Mucosa of descending colon (tissue), 3 donors: ENCODE measurements around the gene OXA1L. TPM values are rescaled to one million over a fixed set of nuclear protein-coding genes. Genes with fewer than 3 reads are reported as not detected.
"Not testable (repeated sequence)": the region's sequence is repeated elsewhere in the genome, so short reads cannot be mapped to it uniquely, and the experiment has no call there.

Experiments
- ATAC-seq: fragments of 200-7000 bp; cut with Tn5 transposase; one replicate; pipeline ENCODE4 v1.9.1; 2020; ENCODE audit warnings: mild to moderate bottlenecking, moderate library complexity
- DNase-seq, 3 donors: peaks; one replicate each; pipeline ENCODE4 v3.0.0-alpha.2; 2020
- H3K36me3 ChIP-seq: fragments of 200-600 bp; one replicate; pipeline ENCODE4 v1.8.0; 2021; ENCODE audit warnings: low read depth, mild to moderate bottlenecking
- H3K4me1 ChIP-seq: fragments of 200-600 bp; one replicate; pipeline ENCODE4 v1.8.0; 2021; ENCODE audit warnings: low read depth, mild to moderate bottlenecking
- H3K4me3 ChIP-seq: fragments of 200-600 bp; one replicate; pipeline ENCODE4 v1.8.0; 2021; ENCODE audit warnings: mild to moderate bottlenecking
- H3K9me3 ChIP-seq: fragments of 200-600 bp; one replicate; pipeline ENCODE4 v1.8.0; 2021; ENCODE audit warnings: mild to moderate bottlenecking
- intact Hi-C, 2 donors: fragments of 100-400 bp; cut with DNase I in 1 of 2; cut with micrococcal nuclease in 1 of 2; formaldehyde crosslinking; loops; one replicate each; pipeline versions ENCODE4 v1.11.0 to v1.11.1; 2022; cut with DNase I, micrococcal nuclease
- total RNA-seq, 3 donors: library from RNA; stranded (reverse); fragmentation: NEBNext Ultra II Directional in 2 of 3; extraction: Animal tissue kit (Norgen Biotek cat#: 25700) in 2 of 3; gene quantifications; one replicate each; pipeline versions ENCODE4 v1.2.1 to v1.2.4, GENCODE V29; 2021 to 2023
- TF ChIP-seq, protein P1 (sequence below): fragments of 200-600 bp; IDR thresholded peaks from one replicate; pipeline ENCODE4 v1.8.0; 2022; ENCODE audit warnings: antibody characterized with exemption, mild to moderate bottlenecking
- donor health status: DM: no; HTN: no; CAD: no; lungs with moderate emphysema.
- donor health status: DM: no; HTN: no; CAD: no.
- donor health status: DM: no; HTN: yes; CAD: no.

The OXA1L gene
- total RNA-seq, 3 donors from 2014 or later: 97.1 to 137 (median 115) TPM

DNA sequence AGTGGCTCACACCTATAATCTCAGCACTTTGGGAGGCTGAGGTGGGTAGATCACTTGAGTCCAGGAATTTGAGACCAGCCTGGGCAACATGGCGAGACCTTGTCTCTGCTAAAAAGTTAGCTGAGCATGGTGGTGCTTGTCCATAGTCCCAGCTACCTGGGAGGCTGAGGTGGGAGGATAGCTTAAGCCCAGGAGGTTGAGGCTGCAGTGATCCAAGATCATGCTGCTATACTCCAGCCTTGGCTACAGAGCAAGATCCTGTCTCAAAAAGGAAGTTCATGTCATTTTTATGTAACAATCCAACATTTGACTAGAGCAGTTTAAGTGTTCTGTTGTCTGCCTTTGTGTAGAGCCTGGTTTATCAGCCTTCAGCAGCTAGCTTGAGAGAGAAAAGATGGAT lies 6.2 kb downstream of the OXA1L start:
- Histone ChIP-seq H3K4me3 (no peak overlapping the region), H3K4me1 (peaks cover 5% of the 10 kb centered on the region), H3K9me3 (no peaks in the 10 kb centered on the region), H3K36me3 (peaks cover 7% of the 10 kb centered on the region)
- TF ChIP-seq, protein P1, sequence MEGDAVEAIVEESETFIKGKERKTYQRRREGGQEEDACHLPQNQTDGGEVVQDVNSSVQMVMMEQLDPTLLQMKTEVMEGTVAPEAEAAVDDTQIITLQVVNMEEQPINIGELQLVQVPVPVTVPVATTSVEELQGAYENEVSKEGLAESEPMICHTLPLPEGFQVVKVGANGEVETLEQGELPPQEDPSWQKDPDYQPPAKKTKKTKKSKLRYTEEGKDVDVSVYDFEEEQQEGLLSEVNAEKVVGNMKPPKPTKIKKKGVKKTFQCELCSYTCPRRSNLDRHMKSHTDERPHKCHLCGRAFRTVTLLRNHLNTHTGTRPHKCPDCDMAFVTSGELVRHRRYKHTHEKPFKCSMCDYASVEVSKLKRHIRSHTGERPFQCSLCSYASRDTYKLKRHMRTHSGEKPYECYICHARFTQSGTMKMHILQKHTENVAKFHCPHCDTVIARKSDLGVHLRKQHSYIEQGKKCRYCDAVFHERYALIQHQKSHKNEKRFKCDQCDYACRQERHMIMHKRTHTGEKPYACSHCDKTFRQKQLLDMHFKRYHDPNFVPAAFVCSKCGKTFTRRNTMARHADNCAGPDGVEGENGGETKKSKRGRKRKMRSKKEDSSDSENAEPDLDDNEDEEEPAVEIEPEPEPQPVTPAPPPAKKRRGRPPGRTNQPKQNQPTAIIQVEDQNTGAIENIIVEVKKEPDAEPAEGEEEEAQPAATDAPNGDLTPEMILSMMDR: no peak
- intact Hi-C loops: no loop called here
- no peak for ATAC-seq
- DNase-seq: no peak

DNA sequence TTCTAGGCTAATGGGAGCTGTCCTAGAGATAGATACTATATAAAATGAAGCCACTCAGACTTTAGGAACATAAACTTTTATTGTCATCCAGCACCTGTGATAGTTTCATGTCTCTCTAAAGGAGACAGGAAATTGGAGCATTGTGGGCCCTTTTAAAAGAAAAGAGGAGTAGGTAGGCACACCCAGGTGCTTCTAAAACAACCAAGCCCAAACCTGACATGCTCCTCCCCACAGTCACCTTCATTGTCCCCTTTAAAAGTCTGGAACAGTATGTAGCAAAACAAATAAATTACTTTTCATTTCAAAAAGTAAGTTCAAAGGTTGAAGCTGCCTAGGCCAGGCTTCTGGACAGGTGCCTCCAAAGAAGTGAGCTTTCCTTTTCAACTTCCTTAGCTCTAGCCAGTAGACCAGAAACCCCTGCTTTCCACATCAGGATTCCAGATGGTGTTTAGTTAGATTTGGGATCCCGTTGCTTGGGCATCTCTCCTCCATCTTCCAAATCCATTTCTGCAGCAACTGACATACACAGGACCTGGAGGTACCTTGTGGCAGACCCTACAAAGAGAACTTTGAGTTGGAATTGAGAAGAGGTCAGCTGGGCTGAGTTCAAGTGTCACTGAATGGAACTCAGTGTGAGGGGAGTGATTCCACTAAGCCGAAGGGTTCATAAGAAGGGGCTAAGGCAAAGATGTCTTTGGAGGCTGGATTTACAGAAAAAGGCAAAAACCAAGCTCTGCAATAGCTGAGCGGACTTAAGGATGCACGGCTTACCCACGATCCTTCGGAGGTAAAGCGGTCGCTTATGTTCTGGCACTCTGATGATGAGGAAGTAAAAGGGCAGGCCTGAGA lies 6.9 kb downstream of the OXA1L start:
- peaks cover 7% of the 10 kb centered on the region for H3K36me3 ChIP-seq
- intact Hi-C loops: no loop called here
- no peaks in the 10 kb centered on the region for H3K4me1 ChIP-seq
- no peak overlapping the region for H3K4me3 ChIP-seq
- TF ChIP-seq, protein P1: no peak
- ATAC-seq: peak; percentile 19
- no peak for DNase-seq
- no peaks in the 10 kb centered on the region for H3K9me3 ChIP-seq

DNA sequence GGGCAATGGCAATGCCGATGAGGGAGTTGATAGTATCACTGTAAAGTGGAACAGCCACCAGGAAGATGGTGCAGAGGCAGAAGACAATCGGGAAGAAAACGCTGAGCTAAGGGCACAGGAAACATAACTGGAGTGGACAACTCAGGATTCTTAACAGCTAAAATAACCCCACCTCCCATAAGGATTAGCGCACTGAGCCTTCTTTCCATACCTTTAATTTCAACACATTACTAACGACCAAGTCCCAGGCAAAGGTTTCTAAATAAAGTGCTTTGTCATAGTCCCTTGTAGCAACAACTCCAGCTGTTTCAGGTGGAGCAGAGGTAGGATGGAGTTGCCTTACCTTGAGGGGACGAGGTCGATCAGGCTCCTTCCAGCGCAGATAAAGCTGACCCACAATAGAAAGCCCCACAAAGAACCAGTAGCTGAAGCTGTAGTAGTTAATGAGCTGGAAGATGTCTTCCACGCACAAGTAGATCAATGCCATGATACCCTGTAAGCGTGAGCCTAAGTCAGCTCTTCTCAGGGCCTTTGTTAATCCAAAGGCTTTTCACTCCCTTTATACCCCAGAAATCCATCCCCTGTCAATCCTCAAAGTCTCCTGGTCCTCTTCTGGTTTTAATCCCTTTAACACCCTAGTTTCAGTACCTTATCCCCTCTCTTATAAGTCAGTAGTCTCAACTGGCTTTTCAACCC lies 7.7 kb downstream of the OXA1L start:
- TF ChIP-seq, protein P1: no peak
- intact Hi-C loops: no loop called here
- Histone ChIP-seq H3K4me3 (no peak overlapping the region), H3K9me3 (no peaks in the 10 kb centered on the region), H3K36me3 (peaks cover 7% of the 10 kb centered on the region), H3K4me1 (no peaks in the 10 kb centered on the region)
- DNase-seq (no peak), ATAC-seq (no peak)

DNA sequence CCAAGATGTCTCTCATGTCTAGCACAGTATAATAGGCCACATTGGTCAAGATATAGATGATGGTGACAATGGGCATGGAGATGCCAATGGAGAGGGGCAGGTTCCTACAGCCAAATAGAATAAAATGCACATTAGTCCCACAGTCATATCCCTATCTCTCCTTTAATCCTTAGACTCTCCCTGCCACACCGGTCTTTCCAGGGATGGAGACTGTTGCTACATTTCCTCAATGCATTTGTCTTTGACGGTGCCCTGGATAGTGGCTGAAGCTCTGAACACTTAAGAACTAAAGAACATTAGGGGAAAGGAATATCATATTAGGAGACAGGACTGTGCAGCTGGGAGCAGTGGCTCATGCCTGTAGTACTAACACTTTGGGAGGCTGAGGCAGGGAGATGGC lies 9.7 kb downstream of the OXA1L start:
- Histone ChIP-seq H3K36me3 (no peaks in the 10 kb centered on the region), H3K4me1 (no peaks in the 10 kb centered on the region), H3K9me3 (no peaks in the 10 kb centered on the region), H3K4me3 (no peak overlapping the region)
- intact Hi-C loops: no loop called here
- DNase-seq (no peak), ATAC-seq (no peak)
- TF ChIP-seq, protein P1: no peak

DNA sequence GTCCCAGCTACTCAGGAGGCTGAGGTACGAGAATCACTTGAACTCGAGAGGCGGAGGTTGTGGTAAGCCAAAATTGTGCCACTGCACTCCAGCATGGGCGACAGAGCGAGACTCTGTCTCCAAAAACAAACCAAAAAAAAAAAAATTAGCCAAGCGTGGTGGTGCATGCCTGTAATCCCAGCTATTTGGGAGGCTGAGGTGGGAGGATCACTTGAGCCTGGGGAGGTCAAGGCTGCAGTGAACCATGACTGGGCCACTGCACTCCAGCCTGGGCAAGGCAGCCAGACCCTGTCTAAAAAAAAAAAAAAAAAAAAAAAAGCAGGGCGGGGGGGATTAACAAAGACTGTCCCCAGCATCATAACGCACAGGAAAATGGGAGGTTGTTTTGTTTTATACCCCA lies 10.4 kb downstream of the OXA1L start:
- H3K9me3 ChIP-seq, H3K4me1 ChIP-seq, H3K36me3 ChIP-seq, ATAC-seq, H3K4me3 ChIP-seq, DNase-seq, intact Hi-C loops: not testable (repeated sequence)

DNA sequence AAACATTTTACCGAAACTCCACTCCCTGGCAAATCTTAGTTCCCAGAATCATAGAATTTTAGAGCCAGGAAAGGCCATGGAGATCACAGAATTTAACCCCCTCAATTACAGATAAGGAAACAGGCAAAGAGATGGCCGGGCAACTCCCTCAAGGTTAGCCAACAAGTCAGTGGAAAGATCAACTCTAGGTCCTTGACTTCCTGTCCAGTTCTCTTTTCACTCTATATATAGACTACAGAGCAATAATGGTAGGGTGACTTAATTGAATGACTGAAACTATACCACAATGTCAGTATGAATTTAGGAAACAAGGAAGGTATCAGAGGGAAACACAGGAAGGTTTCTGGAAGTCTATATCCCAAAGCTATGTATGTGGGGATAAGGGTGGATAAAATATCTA lies 11.6 kb downstream of the OXA1L start:
- ATAC-seq (no peak), DNase-seq (no peak)
- intact Hi-C loops: no loop called here
- TF ChIP-seq, protein P1: no peak
- no peaks in the 10 kb centered on the region for H3K9me3 ChIP-seq
- H3K4me1 ChIP-seq: no peaks in the 10 kb centered on the region
- H3K36me3 ChIP-seq: no peaks in the 10 kb centered on the region
- no peak overlapping the region for H3K4me3 ChIP-seq
